ENCODE data around the gene WWOX. TPM values are rescaled to one million over a fixed set of nuclear protein-coding genes. Genes with fewer than 3 reads are reported as not detected.

WWOX gene
- total RNA-seq, 1 donor from 2014 or later = 17.8 TPM

DNA sequence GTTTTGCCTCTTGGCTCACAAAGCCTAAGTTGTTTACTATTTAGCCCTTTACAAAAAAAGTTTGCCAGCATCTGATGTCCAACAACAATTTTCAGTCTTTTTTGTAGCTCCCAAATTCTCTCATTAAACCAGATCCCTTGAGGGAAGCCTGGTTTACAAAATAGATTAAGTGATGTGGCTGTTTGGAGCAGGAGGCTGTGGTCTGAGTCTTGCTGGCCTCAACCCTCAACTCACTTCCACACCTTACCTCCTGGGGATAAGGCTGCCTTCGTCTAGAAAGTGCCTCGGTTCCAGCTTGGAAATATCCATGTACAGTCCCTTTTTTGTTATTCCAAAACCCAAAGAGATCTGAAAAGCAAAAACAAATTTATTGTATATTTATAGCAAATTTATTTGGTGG lies 138.4 kb downstream of the WWOX start:
- no peak for DNase-seq (ENCODE audit: low spot score)
- H3K9me3 Mint-ChIP-seq = no peaks in the 10 kb centered on the region
- intact Hi-C loops (cut with micrococcal nuclease) = no loop called here
- H3K4me1 Mint-ChIP-seq (ENCODE audit: low read depth) = no peaks in the 10 kb centered on the region
- H3K4me3 Mint-ChIP-seq = no peak overlapping the region
- H3K27ac Mint-ChIP-seq = no peak overlapping the region
- no peaks in the 10 kb centered on the region for H3K27me3 Mint-ChIP-seq (ENCODE audit: insufficient read depth)
- no peaks in the 10 kb centered on the region for H3K36me3 Mint-ChIP-seq (ENCODE audit: low read depth)

DNA sequence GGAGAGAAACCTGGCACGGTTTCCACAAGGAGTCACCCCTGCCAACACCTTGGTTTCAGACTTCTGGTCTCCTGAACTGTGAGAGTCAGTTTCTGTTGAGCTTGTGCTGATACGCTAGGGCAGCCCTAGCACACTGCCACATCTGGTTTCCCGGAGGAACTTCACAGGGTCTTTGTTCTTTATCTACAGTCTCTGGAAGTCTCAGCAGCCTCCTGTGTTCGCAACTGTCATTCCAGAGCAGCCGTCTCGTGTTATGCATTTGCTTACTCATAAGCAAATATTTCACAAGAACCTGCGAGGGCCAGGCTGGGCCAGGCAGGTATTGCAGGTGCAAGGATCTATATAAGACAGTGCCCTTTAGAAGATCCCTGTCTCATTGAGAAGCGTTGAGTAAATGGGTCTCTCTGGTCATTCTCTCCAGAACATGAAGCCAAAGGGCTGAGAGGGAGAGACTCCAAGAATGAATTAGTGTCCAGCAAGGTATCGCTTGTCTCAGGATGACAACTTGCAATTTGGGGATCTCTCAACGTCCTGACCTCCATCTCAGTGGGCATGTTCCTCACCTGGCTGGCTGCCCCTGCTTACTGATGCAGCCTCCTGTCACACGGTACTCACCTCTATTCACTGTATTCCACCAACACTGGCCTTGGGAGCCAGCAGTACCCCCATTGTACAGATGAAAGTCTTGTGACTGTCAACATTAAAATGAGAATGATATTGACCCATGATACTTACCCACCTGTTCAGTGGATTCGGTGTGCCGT lies 141.2 kb downstream of the WWOX start:
- no peaks in the 10 kb centered on the region for H3K27me3 Mint-ChIP-seq (ENCODE audit: insufficient read depth)
- H3K27ac Mint-ChIP-seq = no peak overlapping the region
- H3K9me3 Mint-ChIP-seq = no peaks in the 10 kb centered on the region
- no peak overlapping the region for H3K4me3 Mint-ChIP-seq
- intact Hi-C loops (cut with micrococcal nuclease) = no loop called here
- DNase-seq (ENCODE audit: low spot score) = no peak
- no peaks in the 10 kb centered on the region for H3K4me1 Mint-ChIP-seq (ENCODE audit: low read depth)
- H3K36me3 Mint-ChIP-seq (ENCODE audit: low read depth) = no peaks in the 10 kb centered on the region

DNA sequence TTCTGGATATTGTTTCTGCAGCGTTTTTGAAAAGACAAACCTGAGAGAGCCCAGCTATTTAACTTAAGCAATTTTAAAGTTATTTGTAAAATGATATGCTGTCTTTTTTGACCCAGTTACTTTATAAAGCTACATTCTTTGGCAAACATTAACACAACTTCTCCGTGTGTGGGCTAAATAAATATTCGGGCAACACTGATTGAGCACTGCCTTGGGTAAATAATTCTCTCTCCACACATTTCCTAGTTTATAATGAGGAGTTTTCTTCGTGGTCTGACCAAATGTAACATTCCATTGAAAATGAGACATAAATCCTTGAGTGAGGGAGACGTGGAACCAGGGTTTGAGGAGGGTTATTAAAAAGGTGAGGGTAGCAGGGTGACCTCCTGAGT lies 142.8 kb downstream of the WWOX start:
- intact Hi-C loops (cut with micrococcal nuclease) = no loop called here
- H3K36me3 Mint-ChIP-seq (ENCODE audit: low read depth) = no peaks in the 10 kb centered on the region
- DNase-seq (ENCODE audit: low spot score) = no peak
- H3K27me3 Mint-ChIP-seq (ENCODE audit: insufficient read depth) = no peaks in the 10 kb centered on the region
- H3K4me1 Mint-ChIP-seq (ENCODE audit: low read depth) = no peaks in the 10 kb centered on the region
- H3K4me3 Mint-ChIP-seq = no peak overlapping the region
- H3K9me3 Mint-ChIP-seq = no peaks in the 10 kb centered on the region
- H3K27ac Mint-ChIP-seq = no peak overlapping the region

DNA sequence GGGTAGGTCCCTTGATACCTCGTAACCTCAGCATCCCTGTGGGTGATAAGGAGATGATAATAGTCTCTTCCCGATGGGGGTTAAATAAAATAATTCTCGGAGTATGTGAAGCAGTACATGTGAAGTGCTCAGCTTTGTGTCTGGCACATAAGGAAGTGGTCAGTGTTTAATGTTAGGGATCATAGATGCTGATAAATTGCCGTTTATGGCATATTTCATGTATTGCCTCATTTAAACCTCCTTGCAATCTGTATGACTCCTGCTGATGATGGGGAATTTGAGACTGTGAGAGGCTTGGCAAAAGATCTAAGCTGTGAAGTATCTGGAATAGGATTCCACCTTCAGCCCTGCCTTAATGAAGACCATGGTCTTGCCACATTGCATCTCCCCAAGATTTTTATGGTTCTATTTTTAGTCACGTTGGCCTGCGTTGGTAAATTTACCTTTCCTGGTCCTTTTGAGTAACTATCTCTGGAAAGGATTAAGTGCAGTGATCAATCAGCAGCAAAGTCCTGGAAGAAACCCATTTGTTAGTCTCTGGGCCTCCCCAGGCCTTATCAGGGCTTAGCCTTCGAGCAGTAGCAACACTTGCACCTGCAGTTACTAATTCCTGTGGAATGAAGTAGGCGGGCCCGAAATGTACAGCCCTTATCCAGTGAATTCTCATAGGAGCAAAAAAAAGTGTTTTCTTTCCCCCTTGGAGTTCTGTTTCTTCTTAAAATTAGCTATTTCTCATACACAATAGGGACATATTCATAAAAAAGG lies 144.9 kb downstream of the WWOX start:
- H3K36me3 Mint-ChIP-seq (ENCODE audit: low read depth) = no peaks in the 10 kb centered on the region
- H3K27ac Mint-ChIP-seq = no peak overlapping the region
- intact Hi-C loops (cut with micrococcal nuclease) = no loop called here
- H3K9me3 Mint-ChIP-seq = peaks cover 4% of the 10 kb centered on the region
- H3K4me3 Mint-ChIP-seq = no peak overlapping the region
- H3K27me3 Mint-ChIP-seq (ENCODE audit: insufficient read depth) = no peaks in the 10 kb centered on the region
- no peaks in the 10 kb centered on the region for H3K4me1 Mint-ChIP-seq (ENCODE audit: low read depth)
- DNase-seq (ENCODE audit: low spot score) = no peak

- H3K27ac Mint-ChIP-seq = no peak overlapping the region
- H3K36me3 Mint-ChIP-seq (ENCODE audit: low read depth) = no peaks in the 10 kb centered on the region
- no peaks in the 10 kb centered on the region for H3K27me3 Mint-ChIP-seq (ENCODE audit: insufficient read depth)
- peaks cover 4% of the 10 kb centered on the region for H3K9me3 Mint-ChIP-seq
- H3K4me1 Mint-ChIP-seq (ENCODE audit: low read depth) = no peaks in the 10 kb centered on the region
- no peak for DNase-seq (ENCODE audit: low spot score)
- H3K4me3 Mint-ChIP-seq = no peak overlapping the region
- intact Hi-C loops (cut with micrococcal nuclease) = no loop called here
Observed at GRCh38 chr16:78246559-78246958, 147.1 kb downstream of the WWOX start.

DNA sequence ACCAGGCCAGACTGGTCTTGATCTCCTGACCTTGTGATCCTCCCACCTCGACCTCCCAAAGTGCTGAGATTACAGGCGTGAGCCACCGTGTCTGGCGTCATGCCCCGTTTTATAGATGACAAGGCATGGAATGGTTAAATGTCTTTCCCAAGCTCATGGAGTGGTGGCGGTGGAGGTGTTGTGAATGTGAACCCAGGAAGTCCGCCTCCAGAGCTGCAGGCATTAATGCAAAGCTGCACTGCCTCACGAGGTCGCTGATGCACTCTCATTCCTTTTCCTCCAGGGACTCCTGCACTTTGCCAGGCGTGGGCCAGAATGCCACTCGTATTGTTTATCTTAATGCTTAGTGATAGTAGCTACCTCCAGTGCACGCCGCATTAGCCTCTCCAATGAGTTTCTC lies 149.6 kb downstream of the WWOX start:
- H3K4me1 Mint-ChIP-seq (ENCODE audit: low read depth) = no peaks in the 10 kb centered on the region
- intact Hi-C loops (cut with micrococcal nuclease) = no loop called here
- H3K27ac Mint-ChIP-seq = no peak overlapping the region
- H3K9me3 Mint-ChIP-seq = peaks cover 4% of the 10 kb centered on the region
- DNase-seq (ENCODE audit: low spot score) = no peak
- H3K27me3 Mint-ChIP-seq (ENCODE audit: insufficient read depth) = no peaks in the 10 kb centered on the region
- no peak overlapping the region for H3K4me3 Mint-ChIP-seq
- no peaks in the 10 kb centered on the region for H3K36me3 Mint-ChIP-seq (ENCODE audit: low read depth)

DNA sequence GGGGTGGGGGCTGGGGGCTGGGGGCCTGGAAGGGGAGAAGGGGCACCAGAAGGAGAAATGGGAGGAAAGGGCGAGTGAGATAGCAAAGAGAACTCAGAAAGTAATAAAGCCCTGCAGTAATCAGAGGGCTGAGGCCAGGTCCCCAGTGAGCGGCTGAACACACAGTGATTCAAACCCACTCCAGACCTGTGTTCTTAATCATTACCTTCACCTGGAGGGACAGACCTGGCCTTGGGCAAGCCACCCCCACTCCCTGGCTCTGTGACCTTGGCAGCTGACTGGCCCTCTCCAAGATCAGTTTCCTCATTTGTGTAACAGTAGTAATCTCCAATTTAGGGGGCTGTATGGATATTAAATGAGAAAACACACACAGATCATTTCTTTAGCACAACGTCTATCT lies 150.4 kb downstream of the WWOX start:
- intact Hi-C loops (cut with micrococcal nuclease) = no loop called here
- Mint-ChIP-seq H3K27ac (no peak overlapping the region), H3K4me3 (no peak overlapping the region), H3K9me3 (peaks cover 4% of the 10 kb centered on the region), H3K27me3 (ENCODE audit: insufficient read depth) (no peaks in the 10 kb centered on the region), H3K36me3 (ENCODE audit: low read depth) (no peaks in the 10 kb centered on the region), H3K4me1 (ENCODE audit: low read depth) (no peaks in the 10 kb centered on the region)
- no peak for DNase-seq (ENCODE audit: low spot score)

DNA sequence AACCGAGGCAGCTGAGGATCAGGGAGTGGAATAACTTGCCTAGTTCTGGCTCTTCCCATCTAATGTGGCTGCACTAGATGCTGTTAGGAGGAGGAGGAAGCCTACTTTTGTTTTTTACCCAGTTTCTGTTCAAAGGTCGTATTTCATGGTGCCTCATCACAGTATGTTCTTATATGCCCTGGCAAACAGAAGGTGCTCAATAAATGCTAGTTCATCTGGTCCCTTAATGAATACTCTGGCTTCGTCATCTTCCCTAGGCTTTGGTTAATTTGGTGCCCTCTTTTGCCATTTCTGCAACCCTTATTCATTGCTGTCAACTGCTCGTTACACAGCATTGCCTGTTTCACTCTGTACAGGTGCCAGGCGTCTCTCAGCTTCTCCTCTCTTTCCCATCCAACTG lies 151.7 kb downstream of the WWOX start:
- no peak overlapping the region for H3K27ac Mint-ChIP-seq
- H3K27me3 Mint-ChIP-seq (ENCODE audit: insufficient read depth) = no peaks in the 10 kb centered on the region
- no peak overlapping the region for H3K4me3 Mint-ChIP-seq
- H3K36me3 Mint-ChIP-seq (ENCODE audit: low read depth) = no peaks in the 10 kb centered on the region
- peaks cover 4% of the 10 kb centered on the region for H3K9me3 Mint-ChIP-seq
- no peak for DNase-seq (ENCODE audit: low spot score)
- intact Hi-C loops (cut with micrococcal nuclease) = no loop called here
- no peaks in the 10 kb centered on the region for H3K4me1 Mint-ChIP-seq (ENCODE audit: low read depth)

DNA sequence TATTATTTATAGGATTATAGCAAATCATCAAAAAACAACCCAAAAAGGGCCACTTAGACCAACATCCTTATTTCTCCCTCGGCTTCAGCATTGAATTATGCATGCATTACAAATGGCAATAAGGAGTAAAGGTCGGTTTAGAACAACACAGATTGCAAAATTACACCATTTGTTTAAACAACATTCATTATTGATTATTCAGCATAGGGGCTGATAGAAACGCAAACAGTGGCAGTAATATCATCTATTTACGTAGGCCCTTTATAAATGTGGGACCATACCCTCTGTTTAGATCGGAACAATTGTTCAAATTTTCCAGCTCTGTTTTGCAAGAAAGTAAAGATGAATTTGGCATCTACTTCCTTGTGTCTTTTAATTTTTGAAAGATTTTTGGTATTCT lies 153.3 kb downstream of the WWOX start:
- Mint-ChIP-seq H3K9me3 (peaks cover under 1% of the 10 kb centered on the region), H3K4me3 (no peak overlapping the region), H3K27me3 (ENCODE audit: insufficient read depth) (no peaks in the 10 kb centered on the region), H3K27ac (no peak overlapping the region), H3K36me3 (ENCODE audit: low read depth) (no peaks in the 10 kb centered on the region), H3K4me1 (ENCODE audit: low read depth) (no peaks in the 10 kb centered on the region)
- intact Hi-C loops (cut with micrococcal nuclease) = no loop called here
- no peak for DNase-seq (ENCODE audit: low spot score)

DNA sequence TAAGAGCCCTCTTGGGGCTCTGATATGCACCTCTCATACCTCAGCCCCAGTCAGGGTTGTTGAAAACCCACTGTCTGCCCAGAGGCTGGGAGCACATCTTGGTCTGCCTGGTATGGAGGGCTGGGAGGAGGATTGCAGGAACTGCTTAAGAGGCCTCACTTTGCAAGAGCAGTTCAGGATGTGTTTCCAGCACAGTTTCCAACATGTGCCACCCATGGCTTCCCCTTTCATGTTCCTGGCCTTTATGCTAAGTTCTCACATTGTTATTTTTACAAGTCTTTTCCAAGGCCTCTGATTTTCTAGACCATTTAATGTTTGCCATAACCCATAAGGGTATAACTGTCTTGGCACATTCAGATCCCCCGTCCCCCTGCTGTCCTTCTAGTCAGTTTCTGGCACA lies 155.4 kb downstream of the WWOX start:
- H3K4me3 Mint-ChIP-seq = no peak overlapping the region
- no peaks in the 10 kb centered on the region for H3K36me3 Mint-ChIP-seq (ENCODE audit: low read depth)
- no peaks in the 10 kb centered on the region for H3K4me1 Mint-ChIP-seq (ENCODE audit: low read depth)
- intact Hi-C loops (cut with micrococcal nuclease) = no loop called here
- H3K27me3 Mint-ChIP-seq (ENCODE audit: insufficient read depth) = no peaks in the 10 kb centered on the region
- H3K27ac Mint-ChIP-seq = no peak overlapping the region
- no peak for DNase-seq (ENCODE audit: low spot score)
- H3K9me3 Mint-ChIP-seq = no peaks in the 10 kb centered on the region

- Mint-ChIP-seq H3K27me3 (ENCODE audit: insufficient read depth) (no peaks in the 10 kb centered on the region), H3K27ac (no peak overlapping the region), H3K9me3 (no peaks in the 10 kb centered on the region), H3K4me3 (no peak overlapping the region), H3K36me3 (ENCODE audit: low read depth) (no peaks in the 10 kb centered on the region), H3K4me1 (ENCODE audit: low read depth) (no peaks in the 10 kb centered on the region)
- intact Hi-C loops (cut with micrococcal nuclease) = no loop called here
- DNase-seq (ENCODE audit: low spot score) = no peak
Observed at GRCh38 chr16:78256686-78257375, 157.4 kb downstream of the WWOX start.

DNA sequence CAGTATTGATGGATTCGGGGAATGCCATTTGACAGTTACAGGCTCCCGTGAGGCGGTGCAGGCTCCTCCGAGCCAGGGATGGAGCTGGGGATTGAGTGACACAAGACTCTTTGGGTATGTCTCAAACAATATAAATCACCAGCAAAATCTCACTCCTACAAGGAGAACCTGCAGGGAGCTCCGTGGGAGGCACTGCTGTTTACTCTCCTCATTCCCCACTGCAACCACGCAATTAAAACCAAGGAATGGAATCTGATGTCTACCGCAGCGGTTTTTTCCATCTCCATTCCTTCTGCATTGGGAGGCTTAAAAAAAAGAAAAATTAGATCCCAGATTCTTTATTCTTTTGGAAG lies 157.9 kb downstream of the WWOX start:
- H3K27me3 Mint-ChIP-seq (ENCODE audit: insufficient read depth) = no peaks in the 10 kb centered on the region
- H3K36me3 Mint-ChIP-seq (ENCODE audit: low read depth) = no peaks in the 10 kb centered on the region
- intact Hi-C loops (cut with micrococcal nuclease) = no loop called here
- H3K9me3 Mint-ChIP-seq = no peaks in the 10 kb centered on the region
- no peaks in the 10 kb centered on the region for H3K4me1 Mint-ChIP-seq (ENCODE audit: low read depth)
- no peak for DNase-seq (ENCODE audit: low spot score)
- H3K27ac Mint-ChIP-seq = no peak overlapping the region
- H3K4me3 Mint-ChIP-seq = no peak overlapping the region

- intact Hi-C loops (cut with micrococcal nuclease) = no loop called here
Observed at GRCh38 chr16:78258375-78259065, 159.1 kb downstream of the WWOX start.

More at GRCh38 chr16:78258375-78259065, 159.1 kb downstream of the WWOX start:
- Mint-ChIP-seq H3K9me3 (no peaks in the 10 kb centered on the region), H3K36me3 (ENCODE audit: low read depth) (no peaks in the 10 kb centered on the region), H3K27ac (no peak overlapping the region), H3K4me1 (ENCODE audit: low read depth) (no peaks in the 10 kb centered on the region), H3K27me3 (ENCODE audit: insufficient read depth) (no peaks in the 10 kb centered on the region), H3K4me3 (no peak overlapping the region)
- no peak for DNase-seq (ENCODE audit: low spot score)

Measured in activated T-helper 1 cell treated with anti-CD3 and anti-CD28 coated beads, Interleukin-12 subunit alpha, Interleukin-12 subunit beta, Interleukin-2, Interleukin-4 antibody, amounts not matched to agents 30 ng/mL and 10 ng/mL and 1 ng/mL, durations not matched to agents 14 hours and 24 hours and 36 hours (primary cell).